Measurements from ENCODE around the gene INTS6. TPM values are rescaled to one million over a fixed set of nuclear protein-coding genes. Genes with fewer than 3 reads are reported as not detected.

The INTS6 gene
- total and polyA plus RNA-seq, 2 of the 4 experiments (the other 2 are of a cell fraction) = 12.9 to 42.3 TPM

DNA sequence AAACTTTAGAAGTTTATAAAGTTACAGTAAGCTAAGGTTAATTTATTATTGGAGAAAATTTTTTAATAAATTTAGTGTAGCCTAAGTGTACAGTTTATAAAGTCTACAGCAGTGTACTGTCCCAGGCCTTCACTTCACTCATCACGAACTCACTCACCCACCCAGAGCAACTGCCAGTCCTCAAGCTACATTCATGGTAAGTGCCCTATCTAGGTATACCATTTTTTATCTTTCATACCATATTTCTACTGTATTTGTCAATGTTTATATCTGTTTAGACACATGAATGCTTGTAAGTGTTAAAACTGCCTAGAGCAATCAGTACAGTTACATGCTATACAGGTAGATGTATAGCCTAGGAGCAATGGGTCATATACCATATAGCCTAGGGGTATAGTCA lies 12.5 kb downstream of the INTS6 start:
- in situ Hi-C loops (cut with MboI; ENCODE audit: low sequenced_read_pairs) = loop anchor here (5.0 to 10.0 kb wide), 3 partner anchors 144 to 357 kb away; partner anchors contain the start of gene WDFY2
- H2AK9ac ChIP-seq (replicated peaks; ENCODE audit: low read depth, low read length, poor library complexity) = no peak overlapping the region
- CTCF ChIA-PET = interaction anchor here (0.6 to 0.7 kb wide), 2 partner anchors 57 to 670 kb away, joined by 3 to 4 read pairs; no protein-coding TSS in a partner anchor

More for the DNA sequence above, 12.5 kb downstream of the INTS6 start:
- Histone ChIP-seq H2BK5ac (ENCODE audit: low read depth, low read length, poor library complexity, severe bottlenecking) (no peak overlapping the region), H4K5ac (ENCODE audit: low read depth, low read length) (no peak overlapping the region), H2BK20ac (ENCODE audit: low read depth, low read length) (no peak overlapping the region), H3K4ac (ENCODE audit: low read depth, low read length) (no peak overlapping the region), H2BK15ac (ENCODE audit: low read depth, low read length) (no peak overlapping the region), H3K14ac (replicated peaks; ENCODE audit: low read depth, low read length) (no peak overlapping the region), H3K9me1 (ENCODE audit: insufficient read depth, low read length) (no peaks in the 10 kb centered on the region), H2AK5ac (ENCODE audit: low read depth, low read length) (no peak overlapping the region), H3K4me3 (ENCODE audit: insufficient read depth, low read depth, low read length) (no peak overlapping the region), H3K9ac (ENCODE audit: low read depth, low read length) (no peak overlapping the region), H2BK120ac (ENCODE audit: low read depth, low read length) (no peak overlapping the region), H3K56ac (ENCODE audit: extremely low read depth, insufficient read depth, low read length) (no peak overlapping the region), H3K27ac (ENCODE audit: insufficient read depth, low read length) (no peak overlapping the region), H4K20me1 (ENCODE audit: insufficient read depth, low read length) (no peaks in the 10 kb centered on the region), H2AFZ (replicated peaks; ENCODE audit: low read length, poor library complexity) (no peak overlapping the region), H3K4me2 (ENCODE audit: low read depth, low read length) (no peak overlapping the region), H3K4me1 (ENCODE audit: control insufficient read depth, insufficient read depth, low read length) (no peaks in the 10 kb centered on the region), H3K23ac (ENCODE audit: low read depth, low read length) (no peak overlapping the region), H3K36me3 (ENCODE audit: control insufficient read depth, insufficient read depth, low read length) (no peaks in the 10 kb centered on the region; the same call in 1 of the 2 replicates), H3K18ac (ENCODE audit: low read depth, low read length) (no peak overlapping the region), H3K79me1 (ENCODE audit: low read depth in 1 of 2, low read length in 2 of 2) (peaks cover 14 to 26% of the 10 kb centered on the region in 2 experiments), H3K9me3 (ENCODE audit: control insufficient read depth, insufficient read depth, low read length) (no peaks in the 10 kb centered on the region), H4K91ac (ENCODE audit: insufficient read depth, low read depth, low read length) (no peak overlapping the region), H4K8ac (ENCODE audit: low read depth in 2 of 2, low read length in 2 of 2) (no peak overlapping the region; a peak in 1 of 4 replicates), H3K27me3 (ENCODE audit: control insufficient read depth, insufficient read depth, low read length) (no peaks in the 10 kb centered on the region)
- no CpG with 5 or more reads among the region's 1 CpG for WGBS, 2 experiments (ENCODE audit: extremely low coverage in 2 of 2, insufficient read length in 1 of 2)
- DNase-seq (no peak), ATAC-seq (ENCODE audit: low read depth) (no peak)
- dilution Hi-C loops (cut with HindIII; ENCODE audit: low sequenced_read_pairs, unreplicated experiment) (no loop called here), intact Hi-C loops (cut with micrococcal nuclease) (no loop called here)
- TF ChIP-seq CEBPB (IDR thresholded peaks at IDR 0.05; ENCODE audit: low read depth, low read length) (no peak), FOS (IDR thresholded peaks at IDR 0.05; ENCODE audit: low read depth, low read length) (no peak), POLR2A (IDR thresholded peaks at IDR 0.05; ENCODE audit: low read depth, low read length) (no peak), SMC3 (IDR thresholded peaks at IDR 0.05; ENCODE audit: low read depth, low read length) (no peak)
- TF ChIP-seq, protein P1, sequence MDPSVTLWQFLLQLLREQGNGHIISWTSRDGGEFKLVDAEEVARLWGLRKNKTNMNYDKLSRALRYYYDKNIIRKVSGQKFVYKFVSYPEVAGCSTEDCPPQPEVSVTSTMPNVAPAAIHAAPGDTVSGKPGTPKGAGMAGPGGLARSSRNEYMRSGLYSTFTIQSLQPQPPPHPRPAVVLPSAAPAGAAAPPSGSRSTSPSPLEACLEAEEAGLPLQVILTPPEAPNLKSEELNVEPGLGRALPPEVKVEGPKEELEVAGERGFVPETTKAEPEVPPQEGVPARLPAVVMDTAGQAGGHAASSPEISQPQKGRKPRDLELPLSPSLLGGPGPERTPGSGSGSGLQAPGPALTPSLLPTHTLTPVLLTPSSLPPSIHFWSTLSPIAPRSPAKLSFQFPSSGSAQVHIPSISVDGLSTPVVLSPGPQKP (IDR thresholded peaks at IDR 0.05; ENCODE audit: borderline replicate concordance, low read depth, low read length) = no peak
- TF ChIP-seq, protein P2, sequence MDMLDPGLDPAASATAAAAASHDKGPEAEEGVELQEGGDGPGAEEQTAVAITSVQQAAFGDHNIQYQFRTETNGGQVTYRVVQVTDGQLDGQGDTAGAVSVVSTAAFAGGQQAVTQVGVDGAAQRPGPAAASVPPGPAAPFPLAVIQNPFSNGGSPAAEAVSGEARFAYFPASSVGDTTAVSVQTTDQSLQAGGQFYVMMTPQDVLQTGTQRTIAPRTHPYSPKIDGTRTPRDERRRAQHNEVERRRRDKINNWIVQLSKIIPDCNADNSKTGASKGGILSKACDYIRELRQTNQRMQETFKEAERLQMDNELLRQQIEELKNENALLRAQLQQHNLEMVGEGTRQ (IDR thresholded peaks at IDR 0.05; ENCODE audit: low read depth, low read length) = no peak
- no TSS peak for BruUV-seq (replicated peaks)
- POLR2A ChIA-PET (ENCODE audit: unreplicated experiment) = interaction anchor here (0.6 kb wide), 2 partner anchors 13 to 317 kb away, joined by 3 to 5 read pairs; no protein-coding TSS in a partner anchor
